ENCODE measurements around the gene RPL10A.
"Not testable (repeated sequence)": the region's sequence is repeated elsewhere in the genome, so short reads cannot be mapped to it uniquely, and the experiment has no call there.

RPL10A gene

DNA sequence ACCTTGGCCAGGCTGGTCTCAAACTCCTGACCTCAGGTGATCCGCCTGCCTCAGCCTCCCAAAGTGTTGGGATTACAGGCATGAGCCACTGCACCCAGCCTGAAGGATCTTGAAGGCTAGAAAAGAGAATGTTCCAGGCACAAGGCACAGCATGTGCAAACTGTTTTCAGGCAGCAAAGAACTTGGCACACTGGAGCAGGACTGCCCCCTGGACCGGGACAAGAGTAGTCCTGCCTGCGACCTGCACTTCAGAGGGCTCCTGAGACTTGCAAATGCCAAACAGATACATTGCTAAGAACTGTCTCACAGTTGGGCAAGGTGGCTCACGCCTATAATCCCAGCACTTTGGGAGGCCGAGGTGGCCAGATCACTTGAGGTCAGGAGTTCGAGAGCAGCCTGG, 47.7 kb downstream of the RPL10A start:
- not testable (repeated sequence) for DNase-seq

GRCh38 chr6:35516712-35517111, 48.5 kb downstream of the RPL10A start:
- no peak for DNase-seq

DNA sequence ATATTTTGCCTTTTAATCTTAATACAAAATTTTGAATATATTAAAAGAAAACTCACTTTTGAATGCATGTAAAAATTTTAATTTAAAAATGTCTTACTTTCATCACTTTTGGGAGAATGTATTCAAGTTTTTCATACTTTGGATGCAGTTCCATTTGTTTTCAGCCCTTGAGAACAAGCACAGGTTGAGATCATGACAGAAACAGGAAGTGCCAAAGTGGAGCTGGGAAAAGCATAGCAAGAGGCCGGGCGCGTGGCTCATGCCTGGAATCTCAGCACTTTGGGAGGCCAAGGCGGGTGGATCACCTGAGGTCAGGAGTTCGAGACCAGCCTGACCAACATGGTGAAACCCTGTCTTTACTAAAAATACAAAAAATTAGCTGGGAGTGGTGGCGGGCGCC, 49.8 kb downstream of the RPL10A start:
- not testable (repeated sequence) for DNase-seq

DNA sequence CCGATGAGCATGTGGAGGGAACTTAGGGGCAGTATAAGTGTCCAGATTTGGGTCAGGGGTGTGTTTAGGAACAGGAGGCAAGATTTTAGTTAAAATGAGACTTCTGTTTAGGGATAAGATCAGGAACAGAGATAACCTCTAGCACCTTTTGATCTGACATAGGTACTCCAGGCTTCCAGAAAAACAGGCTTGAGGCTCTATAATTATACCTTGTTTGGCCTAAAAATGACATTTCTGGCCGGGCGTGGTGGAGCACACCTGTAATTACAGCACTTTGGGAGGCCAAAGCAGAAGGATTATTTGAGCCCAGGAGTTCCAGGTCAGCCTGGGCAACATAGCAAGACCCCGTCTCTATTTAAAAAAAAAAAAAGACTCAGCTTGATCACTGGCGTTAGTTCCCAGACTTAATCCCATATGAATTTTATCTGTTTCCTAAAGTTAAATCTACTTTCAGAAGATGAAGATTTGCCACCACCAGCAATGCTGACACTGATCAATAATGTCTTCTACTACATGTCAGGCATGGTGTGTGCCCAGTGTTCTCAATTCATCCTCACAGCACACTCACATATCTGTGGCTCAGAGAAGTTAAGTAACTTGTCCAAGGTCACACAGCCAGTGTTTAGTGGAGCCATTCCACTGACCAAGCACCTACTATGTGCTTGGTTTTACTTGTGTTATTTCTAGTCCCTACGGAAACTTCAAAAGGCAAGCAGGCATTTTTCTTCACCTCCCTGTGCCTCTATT, 50.5 kb downstream of the RPL10A start:
- no peak for DNase-seq

DNA sequence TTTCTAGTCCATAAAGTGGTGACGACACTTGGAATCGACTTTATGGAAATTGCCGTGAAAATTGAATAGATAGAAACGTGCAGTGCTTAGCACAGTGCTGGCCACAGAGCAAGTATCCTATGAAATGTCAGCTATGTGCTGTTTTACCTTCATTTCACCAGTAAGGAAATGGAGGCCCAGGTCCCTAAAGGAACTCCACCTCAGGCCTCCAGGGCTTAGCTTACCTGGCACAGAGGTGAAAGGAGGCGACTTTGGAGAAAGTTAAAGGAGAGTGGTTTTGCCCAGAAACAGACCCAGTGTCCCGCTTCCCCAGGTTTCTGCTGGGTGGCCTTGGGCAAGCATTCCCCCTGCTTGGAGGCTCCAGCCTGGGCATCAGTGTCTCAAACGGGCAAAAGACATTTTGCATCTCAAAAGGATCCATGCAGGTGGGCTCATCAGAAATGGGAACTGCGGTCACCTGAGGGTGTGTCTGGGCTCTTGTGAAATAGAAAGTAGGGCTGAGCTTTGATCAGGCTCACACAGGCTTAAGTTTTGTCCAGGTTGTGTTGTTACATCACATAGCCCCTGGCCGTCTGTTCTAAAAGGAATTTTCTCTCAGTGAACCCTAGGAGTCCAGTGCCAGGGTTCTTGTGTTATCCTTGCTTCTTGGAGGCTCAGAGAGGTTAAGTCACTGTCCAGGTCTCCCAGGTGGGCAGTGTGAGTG, 51.3 kb downstream of the RPL10A start:
- no peak for DNase-seq
